ENCODE data around the gene GTPBP6.

- no peak for TF ChIP-seq CTCF (IDR thresholded peaks at IDR 0.05; ENCODE audit: low read depth, low read length, poor library complexity, severe bottlenecking)
- TF ChIP-seq EZH2phosphoT487 (IDR thresholded peaks at IDR 0.05; ENCODE audit: borderline replicate concordance, low read length), result no peak
Measured at GRCh38 chrX:346034-346813, 27.6 kb upstream of the GTPBP6 start.

Measured in DOHH2 (cell line).